ENCODE measurements around the gene MTF1.

GRCh38 chr1:37868466-37868865 is 9.1 kb upstream of the MTF1 start:
- TF ChIP-seq CTCF (conservative IDR thresholded peaks at IDR 0.05), result no peak
- TF ChIP-seq ZFX (IDR thresholded peaks at IDR 0.05), result no peak

All from C4-2B (cell line).